ENCODE results near the gene SS18L1. TPM values are rescaled to one million over a fixed set of nuclear protein-coding genes. Genes with fewer than 3 reads are reported as not detected.
A peak's percentile ranks its signal among the peaks of the same experiment; 100 is the strongest.
"Not testable (repeated sequence)": the region's sequence is repeated elsewhere in the genome, so short reads cannot be mapped to it uniquely, and the experiment has no call there.

SS18L1 gene
- total RNA-seq, 1 experiment from 2014 or later: 12.3 TPM

DNA sequence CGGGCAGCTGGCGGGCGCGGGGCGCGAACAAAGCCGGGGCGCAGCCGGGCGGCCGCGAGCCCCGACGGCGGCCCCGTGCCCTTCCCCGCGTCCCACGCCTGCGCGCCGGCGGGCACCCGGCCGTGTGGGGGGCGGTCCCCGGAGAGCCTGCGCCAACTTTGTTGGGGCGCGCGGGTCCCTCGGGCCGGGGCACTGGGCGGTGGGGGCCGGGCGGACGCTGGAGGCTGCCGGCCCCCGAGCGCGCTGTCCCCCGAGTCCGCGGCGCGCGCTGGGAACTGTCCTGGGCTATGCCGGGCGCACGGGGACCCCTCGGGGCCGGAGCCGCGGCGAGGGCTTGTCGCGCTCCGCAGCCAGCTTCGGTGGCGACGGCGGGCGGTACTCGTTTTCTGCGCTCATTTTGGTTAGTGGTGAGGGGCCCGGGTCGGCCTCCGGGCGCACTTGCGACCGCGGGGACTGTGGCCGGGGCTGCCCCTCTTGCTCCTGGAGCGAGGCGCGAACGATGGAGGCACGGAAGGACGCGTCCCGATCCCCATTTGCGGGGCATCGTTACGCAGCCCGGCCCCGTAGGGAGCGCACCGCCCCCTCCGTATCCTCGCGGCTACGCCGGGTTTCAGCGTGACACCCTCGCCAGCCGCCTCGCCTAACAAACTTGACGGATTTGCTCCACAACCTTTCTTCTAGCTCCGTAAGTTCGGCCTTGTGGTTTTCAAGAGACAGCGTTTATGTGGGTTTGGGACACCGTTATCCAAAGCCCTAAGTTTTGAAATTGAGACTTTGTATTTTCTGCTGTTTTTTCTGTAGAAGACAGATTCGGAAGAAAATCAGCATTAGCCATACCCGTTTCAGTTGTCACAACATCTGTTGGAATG is 622 bp downstream of the SS18L1 start:
- 0 out of 2 replicates have a peak overlapping the region, but pooled peaks have one; percentile 63 for H2AFZ ChIP-seq (ENCODE audit: low read length)
- H3K27ac ChIP-seq (ENCODE audit: low read length): no peak overlapping the region
- no peaks in the 10 kb centered on the region for H3K9me3 ChIP-seq (ENCODE audit: low read length)
- H3K27me3 ChIP-seq (ENCODE audit: low read length): no peaks in the 10 kb centered on the region
- DNase-seq: peak; percentile 75
- H3K36me3 ChIP-seq (ENCODE audit: insufficient read depth, low read length): peaks cover 19% of the 10 kb centered on the region
- peaks cover 79% of the 10 kb centered on the region for H4K20me1 ChIP-seq (ENCODE audit: insufficient read depth, low read depth, low read length)
- peaks cover 27% of the 10 kb centered on the region for H3K4me1 ChIP-seq (ENCODE audit: low read length)
- H3K4me3 ChIP-seq (ENCODE audit: low read length): peak overlapping the region; percentile 81
- H3K4me2 ChIP-seq (ENCODE audit: low read depth, low read length, poor library complexity, severe bottlenecking): peak overlapping the region; percentile 72
- peak overlapping the region; percentile 91 for H3K9ac ChIP-seq (ENCODE audit: low read length)
- H3K79me2 ChIP-seq (ENCODE audit: low read length): peaks cover 70% of the 10 kb centered on the region
- no peaks in the 10 kb centered on the region for H3K9me2 ChIP-seq (replicated peaks; ENCODE audit: insufficient read depth, low read length)

GRCh38 chr20:62145688-62146018 is 2.1 kb downstream of the SS18L1 start:
- H3K9ac ChIP-seq (ENCODE audit: low read length): no peak overlapping the region
- no peak overlapping the region for H3K27ac ChIP-seq (ENCODE audit: low read length)
- peaks cover 25% of the 10 kb centered on the region for H3K4me1 ChIP-seq (ENCODE audit: low read length)
- H4K20me1 ChIP-seq (ENCODE audit: insufficient read depth, low read depth, low read length): peaks cover 75% of the 10 kb centered on the region
- no peaks in the 10 kb centered on the region for H3K9me2 ChIP-seq (replicated peaks; ENCODE audit: insufficient read depth, low read length)
- no peak overlapping the region for H3K4me3 ChIP-seq (ENCODE audit: low read length)
- no peak for DNase-seq
- no peak overlapping the region for H3K4me2 ChIP-seq (ENCODE audit: low read depth, low read length, poor library complexity, severe bottlenecking)
- no peaks in the 10 kb centered on the region for H3K9me3 ChIP-seq (ENCODE audit: low read length)
- H3K27me3 ChIP-seq (ENCODE audit: low read length): no peaks in the 10 kb centered on the region
- H3K79me2 ChIP-seq (ENCODE audit: low read length): peaks cover 60% of the 10 kb centered on the region
- H3K36me3 ChIP-seq (ENCODE audit: insufficient read depth, low read length): peaks cover 5% of the 10 kb centered on the region; the same call in 1 of the 2 replicates
- no peak overlapping the region for H2AFZ ChIP-seq (ENCODE audit: low read length)

GRCh38 chr20:62146019-62146755 is 2.6 kb downstream of the SS18L1 start:
- H3K36me3 ChIP-seq (ENCODE audit: insufficient read depth, low read length): 0 out of 2 replicates have a peak, but pooled peaks cover 3% of the 10 kb centered on the region
- no peak overlapping the region for H3K9ac ChIP-seq (ENCODE audit: low read length)
- H3K4me1 ChIP-seq (ENCODE audit: low read length): peaks cover 19% of the 10 kb centered on the region
- no peak overlapping the region for H3K4me2 ChIP-seq (ENCODE audit: low read depth, low read length, poor library complexity, severe bottlenecking)
- peaks cover 55% of the 10 kb centered on the region for H3K79me2 ChIP-seq (ENCODE audit: low read length)
- no peak overlapping the region for H3K4me3 ChIP-seq (ENCODE audit: low read length)
- H3K27ac ChIP-seq (ENCODE audit: low read length): no peak overlapping the region
- peaks cover 70% of the 10 kb centered on the region for H4K20me1 ChIP-seq (ENCODE audit: insufficient read depth, low read depth, low read length)
- no peak for DNase-seq
- no peaks in the 10 kb centered on the region for H3K9me2 ChIP-seq (replicated peaks; ENCODE audit: insufficient read depth, low read length)
- no peaks in the 10 kb centered on the region for H3K9me3 ChIP-seq (ENCODE audit: low read length)
- no peaks in the 10 kb centered on the region for H3K27me3 ChIP-seq (ENCODE audit: low read length)
- no peak overlapping the region for H2AFZ ChIP-seq (ENCODE audit: low read length)

DNA sequence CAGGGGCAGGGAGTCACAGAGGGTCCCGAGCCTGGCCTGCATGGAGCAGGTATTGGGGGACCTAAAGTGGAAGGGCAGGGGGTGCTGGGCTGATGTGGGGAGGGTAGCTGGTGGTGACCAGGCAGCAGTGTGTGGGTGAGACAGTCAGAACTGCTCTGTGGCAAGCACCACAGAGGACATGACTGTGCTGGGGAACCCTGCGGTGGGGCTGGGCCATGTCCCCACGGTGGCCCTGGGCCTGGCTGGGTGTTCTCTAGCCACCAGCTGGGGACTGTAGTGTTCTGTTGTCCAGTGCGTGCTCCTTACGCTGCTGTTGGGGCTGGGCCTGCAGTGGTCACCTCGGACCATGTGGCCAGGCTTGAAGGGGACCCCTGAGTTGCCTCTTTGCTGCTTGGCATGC is 3.6 kb downstream of the SS18L1 start:
- Histone ChIP-seq H3K4me2 (ENCODE audit: low read depth, low read length, poor library complexity, severe bottlenecking) (no peak overlapping the region), H3K4me1 (ENCODE audit: low read length) (peaks cover 10% of the 10 kb centered on the region), H3K4me3 (ENCODE audit: low read length) (no peak overlapping the region), H4K20me1 (ENCODE audit: insufficient read depth, low read depth, low read length) (peaks cover 63% of the 10 kb centered on the region), H3K27ac (ENCODE audit: low read length) (no peak overlapping the region), H2AFZ (ENCODE audit: low read length) (no peak overlapping the region), H3K27me3 (ENCODE audit: low read length) (no peaks in the 10 kb centered on the region), H3K36me3 (ENCODE audit: insufficient read depth, low read length) (peaks cover 3% of the 10 kb centered on the region; the same call in 1 of the 2 replicates), H3K9me3 (ENCODE audit: low read length) (no peaks in the 10 kb centered on the region), H3K79me2 (ENCODE audit: low read length) (peaks cover 45% of the 10 kb centered on the region), H3K9me2 (replicated peaks; ENCODE audit: insufficient read depth, low read length) (no peaks in the 10 kb centered on the region), H3K9ac (ENCODE audit: low read length) (no peak overlapping the region)
- no peak for DNase-seq

DNA sequence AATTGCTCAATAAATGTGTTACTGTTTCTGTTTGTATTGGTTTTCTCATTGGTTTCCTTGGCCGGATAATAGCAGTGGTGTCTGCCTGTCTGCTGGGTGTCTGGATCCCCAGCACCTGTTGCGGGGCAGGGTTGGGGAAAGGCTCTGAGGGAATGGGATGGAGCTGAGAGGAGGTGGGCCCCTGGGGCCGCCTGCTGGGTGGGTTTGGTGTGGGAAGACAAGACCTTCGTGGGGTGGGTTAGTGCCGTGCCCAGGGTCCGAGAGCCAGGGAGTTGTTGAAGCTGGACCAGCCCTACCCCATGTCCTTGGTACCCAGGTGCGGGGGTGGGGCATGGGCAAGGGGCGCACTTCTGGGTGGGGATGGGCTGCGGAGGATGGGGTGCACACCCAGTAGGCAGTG is 4.0 kb downstream of the SS18L1 start:
- no peak overlapping the region for H3K9ac ChIP-seq (ENCODE audit: low read length)

DNA sequence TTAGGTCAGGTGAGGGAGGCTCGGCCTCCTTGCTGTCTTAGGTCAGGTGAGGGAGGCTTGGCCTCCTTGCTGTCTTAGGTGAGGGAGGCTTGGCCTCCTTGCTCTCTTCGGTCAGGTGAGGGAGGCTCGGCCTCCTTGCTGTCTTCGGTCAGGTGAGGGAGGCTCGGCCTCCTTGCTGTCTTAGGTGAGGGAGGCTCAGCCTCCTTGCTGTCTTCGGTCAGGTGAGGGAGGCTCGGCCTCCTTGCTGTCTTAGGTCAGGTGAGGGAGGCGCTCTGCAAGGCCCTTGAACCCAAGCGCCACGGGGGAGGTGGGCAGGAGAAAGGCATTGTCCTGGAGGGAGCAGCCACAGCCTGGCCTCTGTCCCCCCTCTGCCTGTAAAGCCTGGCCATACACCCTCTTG is 4.8 kb downstream of the SS18L1 start:
- peaks cover 64% of the 10 kb centered on the region for H4K20me1 ChIP-seq (ENCODE audit: insufficient read depth, low read depth, low read length)

More for the DNA sequence above, 4.0 kb downstream of the SS18L1 start:
- no peak for DNase-seq
- Histone ChIP-seq H3K4me3 (ENCODE audit: low read length) (no peak overlapping the region), H3K27ac (ENCODE audit: low read length) (no peak overlapping the region), H3K4me2 (ENCODE audit: low read depth, low read length, poor library complexity, severe bottlenecking) (no peak overlapping the region), H3K79me2 (ENCODE audit: low read length) (peaks cover 41% of the 10 kb centered on the region), H3K9me2 (replicated peaks; ENCODE audit: insufficient read depth, low read length) (no peaks in the 10 kb centered on the region), H3K27me3 (ENCODE audit: low read length) (no peaks in the 10 kb centered on the region), H2AFZ (ENCODE audit: low read length) (no peak overlapping the region), H3K4me1 (ENCODE audit: low read length) (peaks cover 10% of the 10 kb centered on the region), H4K20me1 (ENCODE audit: insufficient read depth, low read depth, low read length) (peaks cover 63% of the 10 kb centered on the region), H3K36me3 (ENCODE audit: insufficient read depth, low read length) (peaks cover 3% of the 10 kb centered on the region; the same call in 1 of the 2 replicates), H3K9me3 (ENCODE audit: low read length) (no peaks in the 10 kb centered on the region)

DNA sequence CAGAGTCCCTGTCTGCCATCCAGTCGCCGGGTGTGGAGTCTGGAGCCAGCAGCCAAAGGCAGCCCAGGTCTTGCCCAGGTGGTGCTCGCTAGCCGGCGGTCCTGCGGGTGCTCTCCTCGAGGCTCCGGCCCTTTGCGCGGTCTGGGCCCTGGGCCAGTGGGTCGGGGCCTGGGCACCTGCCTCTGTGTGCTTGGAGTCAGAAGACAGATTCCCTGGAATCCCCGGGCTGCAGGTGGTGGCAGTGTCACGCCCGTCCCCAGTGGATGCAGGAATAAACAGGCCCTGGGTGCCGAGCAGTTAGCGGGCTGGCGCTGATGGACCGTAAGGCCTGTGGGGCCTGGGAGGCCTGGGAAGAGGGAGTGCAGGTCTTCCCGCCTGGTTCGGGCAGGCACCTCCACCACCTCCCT is 5.3 kb downstream of the SS18L1 start:
- peaks cover 38% of the 10 kb centered on the region for H3K79me2 ChIP-seq (ENCODE audit: low read length)
- H3K27me3 ChIP-seq (ENCODE audit: low read length): no peaks in the 10 kb centered on the region
- H3K36me3 ChIP-seq (ENCODE audit: insufficient read depth, low read length): peaks cover 3% of the 10 kb centered on the region; the same call in 1 of the 2 replicates
- H3K4me1 ChIP-seq (ENCODE audit: low read length): peaks cover 10% of the 10 kb centered on the region
- H4K20me1 ChIP-seq (ENCODE audit: insufficient read depth, low read depth, low read length): peaks cover 68% of the 10 kb centered on the region
- no peak for DNase-seq
- H3K9me3 ChIP-seq (ENCODE audit: low read length): no peaks in the 10 kb centered on the region; the same call in 1 of the 2 replicates
- no peak overlapping the region for H3K9ac ChIP-seq (ENCODE audit: low read length)
- H3K9me2 ChIP-seq (replicated peaks; ENCODE audit: insufficient read depth, low read length): no peaks in the 10 kb centered on the region
- H3K27ac ChIP-seq (ENCODE audit: low read length): no peak overlapping the region
- H2AFZ ChIP-seq (ENCODE audit: low read length): no peak overlapping the region
- H3K4me3 ChIP-seq (ENCODE audit: low read length): no peak overlapping the region
- H3K4me2 ChIP-seq (ENCODE audit: low read depth, low read length, poor library complexity, severe bottlenecking): no peak overlapping the region

More for the DNA sequence above, 4.8 kb downstream of the SS18L1 start:
- not testable (repeated sequence) for DNase-seq; H3K27me3 ChIP-seq (ENCODE audit: low read length); H3K4me3 ChIP-seq (ENCODE audit: low read length); H3K4me2 ChIP-seq (ENCODE audit: low read depth, low read length, poor library complexity, severe bottlenecking); H3K9ac ChIP-seq (ENCODE audit: low read length); H3K27ac ChIP-seq (ENCODE audit: low read length); H3K9me3 ChIP-seq (ENCODE audit: low read length); H3K9me2 ChIP-seq (replicated peaks; ENCODE audit: insufficient read depth, low read length); H2AFZ ChIP-seq (ENCODE audit: low read length); H3K36me3 ChIP-seq (ENCODE audit: insufficient read depth, low read length)
- Histone ChIP-seq H3K79me2 (ENCODE audit: low read length) (peaks cover 38% of the 10 kb centered on the region), H3K4me1 (ENCODE audit: low read length) (peaks cover 10% of the 10 kb centered on the region)

Measured in Karpas-422 (cell line).